ENCODE measurements around the gene CHIA.

Gene CHIA

DNA sequence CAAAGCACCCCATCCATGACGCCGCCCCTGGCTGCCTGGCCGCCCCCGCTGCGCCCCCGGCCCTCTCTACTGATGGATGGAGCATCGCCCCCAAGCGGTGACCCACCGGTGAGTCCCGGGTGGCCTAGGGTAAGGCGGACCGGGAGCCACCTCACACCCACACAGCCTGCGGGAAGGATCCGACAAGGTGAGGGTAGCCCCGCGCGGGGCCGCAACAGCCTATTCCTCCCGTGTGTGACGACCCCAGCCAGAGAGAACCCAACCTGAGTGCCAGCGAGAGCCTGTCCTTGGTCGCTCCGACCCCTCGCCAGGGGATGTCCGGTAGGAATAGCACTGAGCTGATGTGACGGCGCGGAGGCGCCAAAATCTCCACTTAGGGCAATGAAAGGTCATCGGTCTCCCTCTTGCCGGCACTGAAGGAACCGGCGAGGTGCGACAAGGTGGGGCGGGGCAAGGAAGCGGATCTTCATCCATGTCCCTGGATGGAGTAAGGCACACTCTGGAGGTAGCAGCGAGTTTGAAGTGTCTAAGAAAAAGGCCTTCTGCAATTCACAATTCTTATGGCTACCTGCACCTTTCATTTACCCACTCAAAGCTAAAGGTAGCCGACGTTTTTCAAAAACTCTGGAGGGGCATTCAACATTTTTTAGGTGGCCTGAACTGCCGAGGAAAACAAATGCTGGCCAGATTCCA, 19.7 kb upstream of the CHIA start:
- H3K4me3 ChIP-seq (ENCODE audit: low read length) = no peak overlapping the region

GRCh38 chr1:111271464-111271801, 19.2 kb upstream of the CHIA start:
- H3K36me3 ChIP-seq (ENCODE audit: control insufficient read depth, insufficient read depth, low read length) = no peaks in the 10 kb centered on the region
- H3K27me3 ChIP-seq (ENCODE audit: control insufficient read depth, insufficient read depth, low read length) = peaks cover 4% of the 10 kb centered on the region
- H3K9ac ChIP-seq (ENCODE audit: low read length) = no peak overlapping the region
- H3K27ac ChIP-seq (ENCODE audit: low read depth, low read length) = no peak overlapping the region
- H3K4me3 ChIP-seq (ENCODE audit: low read length) = no peak overlapping the region
- H3K4me1 ChIP-seq (ENCODE audit: control insufficient read depth, insufficient read depth, low read length) = no peaks in the 10 kb centered on the region

More for the DNA sequence above, 19.7 kb upstream of the CHIA start:
- peaks cover 4% of the 10 kb centered on the region for H3K27me3 ChIP-seq (ENCODE audit: control insufficient read depth, insufficient read depth, low read length)
- H3K9ac ChIP-seq (ENCODE audit: low read length) = no peak overlapping the region
- no peaks in the 10 kb centered on the region for H3K36me3 ChIP-seq (ENCODE audit: control insufficient read depth, insufficient read depth, low read length)
- no peaks in the 10 kb centered on the region for H3K4me1 ChIP-seq (ENCODE audit: control insufficient read depth, insufficient read depth, low read length)
- no peak overlapping the region for H3K27ac ChIP-seq (ENCODE audit: low read depth, low read length)

DNA sequence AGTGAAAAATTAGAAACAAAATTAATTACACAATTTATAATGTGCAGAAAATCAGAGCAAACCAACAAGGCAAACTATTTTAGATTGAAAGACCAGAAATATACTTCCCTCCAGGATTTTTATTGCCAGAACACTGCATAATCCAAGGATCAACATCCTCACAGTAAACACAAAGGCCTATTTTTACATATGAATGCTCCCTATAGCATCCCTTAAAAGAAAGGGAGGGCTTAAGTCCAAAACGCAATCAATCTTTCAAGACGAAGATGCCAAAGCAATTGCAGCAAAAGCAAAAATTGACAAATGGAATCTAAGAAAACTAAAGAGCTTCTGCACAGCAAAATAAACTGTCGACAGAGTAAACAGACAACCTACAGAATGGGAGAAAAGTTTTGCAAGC, 18.6 kb upstream of the CHIA start:
- peaks cover 4% of the 10 kb centered on the region for H3K27me3 ChIP-seq (ENCODE audit: control insufficient read depth, insufficient read depth, low read length)
- no peaks in the 10 kb centered on the region for H3K36me3 ChIP-seq (ENCODE audit: control insufficient read depth, insufficient read depth, low read length)
- H3K4me1 ChIP-seq (ENCODE audit: control insufficient read depth, insufficient read depth, low read length) = no peaks in the 10 kb centered on the region
- H3K4me3 ChIP-seq (ENCODE audit: low read length) = no peak overlapping the region
- no peak overlapping the region for H3K27ac ChIP-seq (ENCODE audit: low read depth, low read length)
- H3K9ac ChIP-seq (ENCODE audit: low read length) = no peak overlapping the region

DNA sequence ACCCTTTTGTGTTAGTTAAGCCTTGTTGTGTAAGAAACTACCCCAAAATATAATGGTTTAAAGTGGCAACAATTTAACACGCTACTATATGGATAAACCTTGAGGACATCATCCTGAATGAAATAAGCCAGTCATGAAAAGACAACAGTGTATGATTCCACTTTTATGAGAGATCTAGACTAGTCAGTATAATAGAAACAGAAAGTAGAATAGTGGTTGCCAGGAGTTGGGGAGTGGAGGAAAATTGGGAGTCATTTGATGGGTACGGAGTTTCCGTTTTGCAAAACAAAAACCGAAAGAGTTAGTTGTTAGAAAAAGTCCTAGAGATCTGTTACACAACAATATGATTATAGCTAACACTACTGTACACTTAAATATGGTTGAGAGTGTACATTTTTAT, 16.0 kb upstream of the CHIA start:
- no peak overlapping the region for H3K4me3 ChIP-seq (ENCODE audit: low read length)
- peaks cover 4% of the 10 kb centered on the region for H3K27me3 ChIP-seq (ENCODE audit: control insufficient read depth, insufficient read depth, low read length)
- no peaks in the 10 kb centered on the region for H3K4me1 ChIP-seq (ENCODE audit: control insufficient read depth, insufficient read depth, low read length)
- H3K36me3 ChIP-seq (ENCODE audit: control insufficient read depth, insufficient read depth, low read length) = no peaks in the 10 kb centered on the region
- H3K27ac ChIP-seq (ENCODE audit: low read depth, low read length) = no peak overlapping the region
- H3K9ac ChIP-seq (ENCODE audit: low read length) = no peak overlapping the region

DNA sequence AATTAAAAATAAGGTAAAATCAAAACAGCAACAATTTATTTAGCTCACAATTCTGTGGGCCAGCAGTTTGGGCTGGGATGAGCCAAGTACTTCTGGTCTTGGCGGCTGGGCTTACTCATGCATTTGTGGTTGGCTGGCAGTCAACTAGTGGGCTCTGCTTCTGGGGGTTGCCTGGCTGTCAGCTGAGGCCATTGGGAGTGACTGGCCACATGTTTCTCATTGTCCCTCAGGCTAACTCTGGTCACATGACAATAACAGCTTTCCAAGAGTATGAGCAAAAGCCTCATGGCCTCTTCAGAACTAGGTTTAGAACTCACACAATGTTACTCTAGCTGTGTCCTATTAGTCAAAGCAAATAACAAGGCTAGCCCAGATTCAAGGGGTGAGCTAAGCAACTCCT, 15.6 kb upstream of the CHIA start:
- Histone ChIP-seq H3K4me1 (ENCODE audit: control insufficient read depth, insufficient read depth, low read length) (no peaks in the 10 kb centered on the region), H3K27me3 (ENCODE audit: control insufficient read depth, insufficient read depth, low read length) (peaks cover 4% of the 10 kb centered on the region), H3K9ac (ENCODE audit: low read length) (no peak overlapping the region), H3K4me3 (ENCODE audit: low read length) (no peak overlapping the region), H3K27ac (ENCODE audit: low read depth, low read length) (no peak overlapping the region), H3K36me3 (ENCODE audit: control insufficient read depth, insufficient read depth, low read length) (no peaks in the 10 kb centered on the region)

DNA sequence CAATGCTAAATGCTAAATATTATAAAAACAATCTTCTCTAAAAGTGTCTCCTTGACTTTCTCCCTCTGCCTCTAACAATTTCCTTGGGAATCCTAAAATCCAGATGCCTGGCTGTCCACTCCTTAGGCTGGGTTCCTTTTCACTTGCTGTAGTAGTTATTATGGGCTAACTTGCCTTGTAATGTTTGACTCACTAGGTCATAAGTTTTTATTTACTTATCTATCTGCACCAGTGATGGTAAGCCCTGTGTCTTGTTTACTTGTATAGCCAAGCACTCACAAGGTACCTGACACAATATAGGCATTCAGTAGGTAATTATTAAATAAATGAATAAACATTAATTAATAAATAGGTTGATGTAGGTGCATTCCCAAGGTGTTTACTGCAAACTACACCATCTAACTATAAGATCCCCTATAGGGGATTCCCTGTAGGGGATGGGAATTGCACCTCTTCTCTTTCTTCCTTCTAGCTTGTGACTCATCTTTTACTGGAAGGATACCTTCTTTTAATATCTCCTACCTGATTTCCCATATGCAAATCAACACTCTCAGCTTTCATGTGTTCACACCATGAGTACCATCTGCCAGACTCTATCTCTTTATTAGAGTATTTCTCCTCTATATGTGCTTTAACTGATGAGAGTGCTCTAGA, 14.7 kb upstream of the CHIA start:
- Histone ChIP-seq H3K4me3 (ENCODE audit: low read length) (no peak overlapping the region), H3K9ac (ENCODE audit: low read length) (no peak overlapping the region), H3K4me1 (ENCODE audit: control insufficient read depth, insufficient read depth, low read length) (no peaks in the 10 kb centered on the region), H3K36me3 (ENCODE audit: control insufficient read depth, insufficient read depth, low read length) (no peaks in the 10 kb centered on the region), H3K27ac (ENCODE audit: low read depth, low read length) (no peak overlapping the region), H3K27me3 (ENCODE audit: control insufficient read depth, insufficient read depth, low read length) (peaks cover 4% of the 10 kb centered on the region)

GRCh38 chr1:111279144-111279543, 11.5 kb upstream of the CHIA start:
- H3K27me3 ChIP-seq (ENCODE audit: control insufficient read depth, insufficient read depth, low read length) = no peaks in the 10 kb centered on the region
- H3K9ac ChIP-seq (ENCODE audit: low read length) = no peak overlapping the region
- no peaks in the 10 kb centered on the region for H3K36me3 ChIP-seq (ENCODE audit: control insufficient read depth, insufficient read depth, low read length)
- H3K27ac ChIP-seq (ENCODE audit: low read depth, low read length) = no peak overlapping the region
- H3K4me1 ChIP-seq (ENCODE audit: control insufficient read depth, insufficient read depth, low read length) = no peaks in the 10 kb centered on the region
- H3K4me3 ChIP-seq (ENCODE audit: low read length) = no peak overlapping the region

DNA sequence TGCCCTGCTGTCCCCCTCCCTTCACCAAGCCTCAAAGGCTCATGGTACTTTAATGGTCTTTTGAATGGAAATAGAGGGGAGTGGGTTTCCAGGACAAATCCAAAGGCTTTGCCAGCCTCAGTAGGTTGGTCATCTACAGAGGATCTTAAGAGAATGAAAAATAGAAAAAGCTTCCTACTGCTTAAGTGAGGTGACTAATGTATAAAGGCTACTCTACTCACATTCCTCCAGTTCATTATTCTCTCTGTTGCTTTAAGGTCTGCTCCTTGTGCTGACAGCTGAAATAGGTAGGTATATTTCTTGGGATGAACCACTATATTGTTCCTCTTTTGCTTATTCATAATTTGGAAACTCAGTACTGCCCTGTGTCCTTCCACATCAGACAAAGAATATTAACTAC, 10.4 kb upstream of the CHIA start:
- H3K9ac ChIP-seq (ENCODE audit: low read length) = no peak overlapping the region
- no peak overlapping the region for H3K27ac ChIP-seq (ENCODE audit: low read depth, low read length)
- H3K27me3 ChIP-seq (ENCODE audit: control insufficient read depth, insufficient read depth, low read length) = no peaks in the 10 kb centered on the region
- no peak overlapping the region for H3K4me3 ChIP-seq (ENCODE audit: low read length)
- H3K36me3 ChIP-seq (ENCODE audit: control insufficient read depth, insufficient read depth, low read length) = no peaks in the 10 kb centered on the region
- no peaks in the 10 kb centered on the region for H3K4me1 ChIP-seq (ENCODE audit: control insufficient read depth, insufficient read depth, low read length)

- no peaks in the 10 kb centered on the region for H3K36me3 ChIP-seq (ENCODE audit: control insufficient read depth, insufficient read depth, low read length)
- H3K4me1 ChIP-seq (ENCODE audit: control insufficient read depth, insufficient read depth, low read length) = no peaks in the 10 kb centered on the region
- no peaks in the 10 kb centered on the region for H3K27me3 ChIP-seq (ENCODE audit: control insufficient read depth, insufficient read depth, low read length)
- no peak overlapping the region for H3K9ac ChIP-seq (ENCODE audit: low read length)
- H3K27ac ChIP-seq (ENCODE audit: low read depth, low read length) = no peak overlapping the region
- H3K4me3 ChIP-seq (ENCODE audit: low read length) = no peak overlapping the region
Measured at GRCh38 chr1:111281411-111281810, 9.2 kb upstream of the CHIA start.

DNA sequence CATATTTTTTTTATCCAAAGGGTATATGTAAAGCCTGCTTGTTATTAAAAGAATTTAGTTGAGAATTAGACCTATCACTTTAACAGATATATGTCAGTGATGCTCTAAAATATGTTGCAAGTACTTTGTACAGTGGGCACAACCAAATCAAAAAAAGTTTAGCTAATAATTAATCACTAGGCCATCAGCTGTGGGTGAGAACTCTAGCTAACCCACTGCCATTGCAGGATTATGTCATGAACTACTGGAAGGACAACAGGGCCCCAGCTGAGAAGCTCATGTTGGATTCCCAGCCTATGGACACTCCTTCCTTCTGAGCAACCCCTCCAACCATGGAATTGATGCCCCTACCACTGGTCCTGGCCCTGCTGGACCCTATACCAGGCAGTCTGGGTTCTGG, 6.8 kb upstream of the CHIA start:
- H3K4me3 ChIP-seq (ENCODE audit: low read length) = no peak overlapping the region
- no peaks in the 10 kb centered on the region for H3K36me3 ChIP-seq (ENCODE audit: control insufficient read depth, insufficient read depth, low read length)
- H3K27me3 ChIP-seq (ENCODE audit: control insufficient read depth, insufficient read depth, low read length) = no peaks in the 10 kb centered on the region
- H3K27ac ChIP-seq (ENCODE audit: low read depth, low read length) = no peak overlapping the region
- H3K9ac ChIP-seq (ENCODE audit: low read length) = no peak overlapping the region
- H3K4me1 ChIP-seq (ENCODE audit: control insufficient read depth, insufficient read depth, low read length) = no peaks in the 10 kb centered on the region

DNA sequence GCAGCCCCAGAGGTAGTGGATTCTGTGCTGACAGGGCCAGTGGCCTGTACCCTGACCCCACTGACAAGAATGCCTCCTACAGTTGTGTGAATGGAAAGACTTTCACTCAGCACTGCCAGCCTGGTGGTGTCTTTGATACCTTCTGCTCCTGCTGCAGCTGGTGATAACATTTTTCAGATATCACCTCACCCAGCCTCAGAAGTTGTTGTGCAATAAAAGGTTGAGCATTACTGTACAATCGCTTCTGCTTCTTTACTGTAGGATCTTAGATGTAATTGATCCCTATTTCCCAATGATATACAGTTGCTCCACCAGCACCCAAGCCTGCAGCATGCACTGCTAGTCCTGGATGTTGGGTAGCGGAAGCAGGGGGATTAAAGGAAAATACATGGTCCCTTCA, 4.8 kb upstream of the CHIA start:
- H3K4me1 ChIP-seq (ENCODE audit: control insufficient read depth, insufficient read depth, low read length) = no peaks in the 10 kb centered on the region
- no peaks in the 10 kb centered on the region for H3K36me3 ChIP-seq (ENCODE audit: control insufficient read depth, insufficient read depth, low read length)
- no peak overlapping the region for H3K4me3 ChIP-seq (ENCODE audit: low read length)
- no peak overlapping the region for H3K27ac ChIP-seq (ENCODE audit: low read depth, low read length)
- H3K9ac ChIP-seq (ENCODE audit: low read length) = no peak overlapping the region
- no peaks in the 10 kb centered on the region for H3K27me3 ChIP-seq (ENCODE audit: control insufficient read depth, insufficient read depth, low read length)

DNA sequence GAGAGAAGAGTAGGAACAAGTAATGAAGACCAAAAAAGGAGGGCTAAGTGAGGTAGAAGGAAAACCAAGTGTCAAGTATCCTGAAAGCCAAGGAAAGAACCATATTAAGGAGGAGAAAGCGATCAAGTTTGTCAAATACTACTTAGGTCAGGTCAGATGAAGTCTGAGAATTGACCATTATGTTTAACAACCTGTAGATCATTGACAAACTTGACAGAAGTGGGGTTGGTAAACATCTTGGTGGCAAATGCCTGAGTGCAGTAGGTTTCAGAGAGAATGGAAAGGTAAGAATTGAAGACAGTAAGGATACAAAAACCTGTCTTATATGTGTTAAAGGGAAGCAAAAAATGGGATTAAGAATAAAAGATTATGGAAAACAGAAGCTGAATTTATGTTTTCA, 3.7 kb upstream of the CHIA start:
- H3K36me3 ChIP-seq (ENCODE audit: control insufficient read depth, insufficient read depth, low read length) = no peaks in the 10 kb centered on the region
- H3K27me3 ChIP-seq (ENCODE audit: control insufficient read depth, insufficient read depth, low read length) = no peaks in the 10 kb centered on the region
- H3K27ac ChIP-seq (ENCODE audit: low read depth, low read length) = no peak overlapping the region
- H3K4me1 ChIP-seq (ENCODE audit: control insufficient read depth, insufficient read depth, low read length) = no peaks in the 10 kb centered on the region
- H3K4me3 ChIP-seq (ENCODE audit: low read length) = no peak overlapping the region
- H3K9ac ChIP-seq (ENCODE audit: low read length) = no peak overlapping the region

DNA sequence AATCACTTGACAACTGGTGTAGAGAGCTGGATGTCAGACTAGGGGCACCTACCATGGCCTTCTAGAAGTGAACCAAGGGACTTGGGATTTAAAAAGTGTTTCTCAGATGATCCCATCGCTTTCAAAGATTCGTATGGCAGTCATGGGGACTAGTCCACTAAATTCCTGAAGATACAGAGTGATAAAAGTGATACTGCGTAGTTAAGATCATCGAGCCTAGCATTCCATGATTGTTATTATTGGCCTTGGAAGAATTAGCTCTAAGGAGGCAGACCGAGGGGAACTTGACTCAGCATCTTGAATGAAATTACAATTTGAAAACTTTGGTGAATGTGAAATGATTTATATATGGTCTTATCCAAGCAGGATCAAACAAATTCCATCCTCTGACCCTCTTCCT, 1.3 kb upstream of the CHIA start:
- H3K4me3 ChIP-seq (ENCODE audit: low read length) = no peak overlapping the region
- no peak overlapping the region for H3K27ac ChIP-seq (ENCODE audit: low read depth, low read length)
- no peak overlapping the region for H3K9ac ChIP-seq (ENCODE audit: low read length)
- no peaks in the 10 kb centered on the region for H3K27me3 ChIP-seq (ENCODE audit: control insufficient read depth, insufficient read depth, low read length)
- no peaks in the 10 kb centered on the region for H3K36me3 ChIP-seq (ENCODE audit: control insufficient read depth, insufficient read depth, low read length)
- no peaks in the 10 kb centered on the region for H3K4me1 ChIP-seq (ENCODE audit: control insufficient read depth, insufficient read depth, low read length)

Measured in rectal smooth muscle tissue (tissue), 1 donor.